HepG2 (cell line): ENCODE results near the gene KBTBD13. TPM values are rescaled to one million over a fixed set of nuclear protein-coding genes. Genes with fewer than 3 reads are reported as not detected.

Experiments used
- CEBPB ChIP-seq: IDR thresholded peaks from 2 replicates; pipeline ENCODE4 v1.6.1; 2011; ENCODE audit warnings: low read depth, low read length, improper control_type of control experiment, borderline replicate concordance
- DNMT3B ChIP-seq: conservative IDR thresholded peaks from 2 replicates; pipeline ENCODE4 v1.6.1; 2016; ENCODE audit warnings: missing biosample characterization, control low read depth
- FOXM1 ChIP-seq: sonication (generic); formaldehyde crosslinking; IDR thresholded peaks from 2 replicates; pipeline ENCODE4 v1.5.0; 2020; ENCODE audit warnings: missing genetic modification reagents
- FOXO1 ChIP-seq: sonication (generic); formaldehyde crosslinking; IDR thresholded peaks from 2 replicates; pipeline ENCODE4 v1.4.0; 2020; ENCODE audit warnings: missing genetic modification reagents
- FOXP1 ChIP-seq, 2 experiments: fragments of 450-650 bp in 1 of 2; IDR thresholded peaks; 2 replicates each; pipeline ENCODE4 v1.6.1; 2017 to 2018; ENCODE audit warnings: antibody characterized with exemption in 1 of 2
- GMEB1 ChIP-seq: sonication (generic); formaldehyde crosslinking; IDR thresholded peaks from 2 replicates; pipeline ENCODE4 v1.5.1; 2020; ENCODE audit warnings: missing genetic modification reagents, mild to moderate bottlenecking, borderline replicate concordance
- HBP1 ChIP-seq: IDR thresholded peaks from 2 replicates; pipeline ENCODE4 v1.6.1; 2016; ENCODE audit warnings: low read depth, control low read depth
- HNRNPK ChIP-seq: fragments of 200-400 bp; formaldehyde crosslinking; IDR thresholded peaks from 2 replicates; pipeline ENCODE4 v1.6.1; 2018; ENCODE audit warnings: low read length, low read depth, moderate library complexity, mild to moderate bottlenecking; ENCODE audit not compliant: poor library complexity, severe bottlenecking
- MTA3 ChIP-seq: sonication (generic); formaldehyde crosslinking; IDR thresholded peaks from 2 replicates; pipeline ENCODE4 v1.4.0; 2020; ENCODE audit warnings: missing genetic modification reagents
- NCOA1 ChIP-seq: sonication (generic); formaldehyde crosslinking; IDR thresholded peaks from 2 replicates; pipeline ENCODE4 v1.9.0; 2021; ENCODE audit warnings: missing genetic modification reagents
- NR3C1 ChIP-seq: sonication (generic); formaldehyde crosslinking; IDR thresholded peaks from 2 replicates; pipeline ENCODE4 v1.4.0; 2020; ENCODE audit warnings: missing genetic modification reagents
- PAF1 ChIP-seq: IDR thresholded peaks from 2 replicates; pipeline ENCODE4 v1.6.1; 2016; ENCODE audit warnings: missing genetic modification reagents, missing compliant biosample characterization
- PLRG1 ChIP-seq: fragments of 450-650 bp; conservative IDR thresholded peaks from 2 replicates; pipeline ENCODE4 v1.6.1; 2016
- PLSCR1 ChIP-seq: sonication (generic); formaldehyde crosslinking; IDR thresholded peaks from 2 replicates; pipeline ENCODE4 v1.5.0; 2020; ENCODE audit warnings: missing genetic modification reagents, mild to moderate bottlenecking, borderline replicate concordance
- POLR2A ChIP-seq, 2 experiments: IDR thresholded peaks; 2 replicates each; pipeline ENCODE4 v1.6.1; 2011; ENCODE audit warnings: low read depth in 2 of 2, low read length in 2 of 2, mild to moderate bottlenecking in 1 of 2, moderate library complexity in 1 of 2; ENCODE audit not compliant: insufficient read depth in 1 of 2
- SALL1 ChIP-seq: sonication (generic); formaldehyde crosslinking; IDR thresholded peaks from 2 replicates; pipeline ENCODE4 v1.8.0; 2022; ENCODE audit warnings: mild to moderate bottlenecking, missing genetic modification reagents
- SCMH1 ChIP-seq: sonication (generic); formaldehyde crosslinking; IDR thresholded peaks from 2 replicates; pipeline ENCODE4 v1.9.0; 2021; ENCODE audit warnings: missing genetic modification reagents, mild to moderate bottlenecking, borderline replicate concordance
- SMARCC2 ChIP-seq: fragments of 450-650 bp; IDR thresholded peaks from 2 replicates; pipeline ENCODE4 v1.6.1; 2017; ENCODE audit warnings: antibody characterized with exemption, mild to moderate bottlenecking
- SNAPC5 ChIP-seq: sonication (generic); formaldehyde crosslinking; IDR thresholded peaks from 2 replicates; pipeline ENCODE4 v1.8.1; 2023; ENCODE audit warnings: mild to moderate bottlenecking, missing genetic modification reagents, borderline replicate concordance
- SRSF9 ChIP-seq: fragments of 200-400 bp; formaldehyde crosslinking; IDR thresholded peaks from 2 replicates; pipeline ENCODE4 v1.6.1; 2018; ENCODE audit warnings: borderline replicate concordance, mild to moderate bottlenecking, low read depth, low read length; ENCODE audit not compliant: insufficient read depth, poor library complexity, severe bottlenecking
- ZHX1 ChIP-seq: sonication (generic); formaldehyde crosslinking; IDR thresholded peaks from 2 replicates; pipeline ENCODE4 v1.8.1; 2022; ENCODE audit warnings: low read depth, mild to moderate bottlenecking, missing genetic modification reagents
- ZNF160 ChIP-seq: sonication (generic); formaldehyde crosslinking; IDR thresholded peaks from 2 replicates; pipeline ENCODE4 v1.8.0; 2022; ENCODE audit warnings: mild to moderate bottlenecking, inconsistent platforms, missing genetic modification reagents
- ZNF816 ChIP-seq: sonication (generic); formaldehyde crosslinking; IDR thresholded peaks from 2 replicates; pipeline ENCODE4 v1.8.0; 2022; ENCODE audit warnings: missing genetic modification reagents, mild to moderate bottlenecking, borderline replicate concordance
- ZNF878 ChIP-seq: sonication (generic); formaldehyde crosslinking; IDR thresholded peaks from 2 replicates; pipeline ENCODE4 v1.8.1; 2023; ENCODE audit warnings: mild to moderate bottlenecking, missing genetic modification reagents, moderate library complexity
- polyA plus RNA-seq, 8 experiments: library from polyadenylated mRNA; depleted of rRNA in 3 of 8; stranded (reverse) in 7 of 8; unstranded in 1 of 8; fragments of >200 nt; fragmentation: Illumina TruSeq in 4 of 8; extraction: Trizol in 4 of 8; gene quantifications; 2 replicates each; pipeline versions ENCODE4 v1.2.1 to v1.2.3, GENCODE V29; 2011 to 2016; ENCODE audit warnings: low read depth in 4 of 8, missing spikeins in 1 of 8, mixed read lengths in 1 of 8; ENCODE audit not compliant: insufficient read depth in 1 of 8
- total RNA-seq, 5 experiments: library from RNA; depleted of rRNA; stranded (reverse); fragments of >200 nt; fragmentation: Illumina TruSeq; extraction: Trizol; gene quantifications; 2 replicates each; pipeline ENCODE4 v1.2.3, GENCODE V29; 2016; ENCODE audit warnings: low read depth in 1 of 5

Gene KBTBD13
- total and polyA plus RNA-seq, 2 of the 13 experiments (the other 11 are each of a cell fraction or from before 2014, with no cell fraction given) = not detected

- TF ChIP-seq ZHX1 (CRISPR knock-in tag) (0 out of 2 replicates have a peak, but pooled peaks have one; percentile 38), FOXO1 (peak; percentile 72; the same call in 1 of the 2 replicates), ZNF160 (CRISPR knock-in tag) (no peak), POLR2A (IDR thresholded peaks at IDR 0.05; ENCODE audit: insufficient read depth in 1 of 2, low read depth in 2 of 2, low read length in 2 of 2) (peak in 1 of 2 experiments; percentile 52; a peak in 1 of 4 replicates), DNMT3B (CRISPR knock-in tag) (no peak), SRSF9 (no peak), HNRNPK (no peak), NR3C1 (CRISPR knock-in tag) (no peak), CEBPB (no peak), NCOA1 (CRISPR knock-in tag) (no peak), FOXP1 (IDR thresholded peaks at IDR 0.05) (no peak), FOXP1 (CRISPR knock-in tag; IDR thresholded peaks at IDR 0.05) (peak; percentile 38; the same call in 1 of the 2 replicates), SMARCC2 (no peak), MTA3 (CRISPR knock-in tag) (no peak), ZNF878 (no peak), HBP1 (CRISPR knock-in tag) (peak; percentile 59; the same call in 1 of the 2 replicates), PLSCR1 (CRISPR knock-in tag) (no peak), PAF1 (CRISPR knock-in tag) (no peak), ZNF816 (no peak), GMEB1 (CRISPR knock-in tag) (peak; percentile 39; the same call in 1 of the 2 replicates), SALL1 (CRISPR knock-in tag) (peak; percentile 84), SCMH1 (no peak), FOXM1 (CRISPR knock-in tag) (no peak), SNAPC5 (0 out of 2 replicates have a peak, but pooled peaks have one; percentile 43), PLRG1 (no peak)
Measured at GRCh38 chr15:65032801-65033537, 43.6 kb upstream of the KBTBD13 start (continued).
